HG02798 (cell line): ENCODE results near the gene EXOC4.

Source experiments
- ATAC-seq: cut with Tn5 transposase; IDR thresholded peaks from one replicate; pipeline ENCODE4 v1.9.1; 2021; ENCODE audit warnings: mild to moderate bottlenecking; ENCODE audit not compliant: unreplicated experiment, poor library complexity

The EXOC4 gene

GRCh38 chr7:133358708-133359107 is 105.8 kb downstream of the EXOC4 start:
- ATAC-seq = no peak

- no peak for ATAC-seq
Measured at GRCh38 chr7:133359449-133359848, 106.6 kb downstream of the EXOC4 start.

- no peak for ATAC-seq
Measured at GRCh38 chr7:133360201-133360600, 107.3 kb downstream of the EXOC4 start.

GRCh38 chr7:133361806-133362205 is 108.9 kb downstream of the EXOC4 start:
- ATAC-seq = no peak

- ATAC-seq = no peak
Measured at GRCh38 chr7:133364959-133365690, 112.2 kb downstream of the EXOC4 start.

- no peak for ATAC-seq
Measured at GRCh38 chr7:133365917-133366316, 113.0 kb downstream of the EXOC4 start.

- no peak for ATAC-seq
Measured at GRCh38 chr7:133367561-133367960, 114.7 kb downstream of the EXOC4 start.

GRCh38 chr7:133369130-133369529 is 116.3 kb downstream of the EXOC4 start:
- ATAC-seq = no peak

GRCh38 chr7:133371616-133372015 is 118.7 kb downstream of the EXOC4 start:
- no peak for ATAC-seq

- ATAC-seq = no peak
Measured at GRCh38 chr7:133372337-133372736, 119.5 kb downstream of the EXOC4 start.

GRCh38 chr7:133376514-133376913 is 123.6 kb downstream of the EXOC4 start:
- no peak for ATAC-seq

- no peak for ATAC-seq
Measured at GRCh38 chr7:133381965-133382364, 129.1 kb downstream of the EXOC4 start.

GRCh38 chr7:133382775-133383559 is 130.1 kb downstream of the EXOC4 start:
- no peak for ATAC-seq

GRCh38 chr7:133386205-133386604 is 133.3 kb downstream of the EXOC4 start:
- ATAC-seq = no peak

GRCh38 chr7:133389727-133390126 is 136.8 kb downstream of the EXOC4 start:
- ATAC-seq = no peak

- no peak for ATAC-seq
Measured at GRCh38 chr7:133391206-133391605, 138.3 kb downstream of the EXOC4 start.

- no peak for ATAC-seq
Measured at GRCh38 chr7:133394369-133394768, 141.5 kb downstream of the EXOC4 start.

GRCh38 chr7:133395551-133395950 is 142.7 kb downstream of the EXOC4 start:
- ATAC-seq = no peak

- no peak for ATAC-seq
Measured at GRCh38 chr7:133398506-133398905, 145.6 kb downstream of the EXOC4 start.

- ATAC-seq = no peak
Measured at GRCh38 chr7:133401225-133401624, 148.3 kb downstream of the EXOC4 start.

- no peak for ATAC-seq
Measured at GRCh38 chr7:133408212-133408611, 155.3 kb downstream of the EXOC4 start.

GRCh38 chr7:133409421-133409820 is 156.5 kb downstream of the EXOC4 start:
- no peak for ATAC-seq
